GM20000 (cell line): ENCODE results near the gene SYNPO.

ENCODE experiments used
- DNase-seq: peaks from one replicate; pipeline ENCODE4 v3.0.0; 2012; ENCODE audit warnings: low spot score
- CTCF ChIP-seq: IDR thresholded peaks from 2 replicates; pipeline ENCODE4 v1.5.1; 2012; ENCODE audit warnings: mild to moderate bottlenecking, control low read depth; ENCODE audit errors: extremely low read depth, missing control alignments

SYNPO gene

DNA sequence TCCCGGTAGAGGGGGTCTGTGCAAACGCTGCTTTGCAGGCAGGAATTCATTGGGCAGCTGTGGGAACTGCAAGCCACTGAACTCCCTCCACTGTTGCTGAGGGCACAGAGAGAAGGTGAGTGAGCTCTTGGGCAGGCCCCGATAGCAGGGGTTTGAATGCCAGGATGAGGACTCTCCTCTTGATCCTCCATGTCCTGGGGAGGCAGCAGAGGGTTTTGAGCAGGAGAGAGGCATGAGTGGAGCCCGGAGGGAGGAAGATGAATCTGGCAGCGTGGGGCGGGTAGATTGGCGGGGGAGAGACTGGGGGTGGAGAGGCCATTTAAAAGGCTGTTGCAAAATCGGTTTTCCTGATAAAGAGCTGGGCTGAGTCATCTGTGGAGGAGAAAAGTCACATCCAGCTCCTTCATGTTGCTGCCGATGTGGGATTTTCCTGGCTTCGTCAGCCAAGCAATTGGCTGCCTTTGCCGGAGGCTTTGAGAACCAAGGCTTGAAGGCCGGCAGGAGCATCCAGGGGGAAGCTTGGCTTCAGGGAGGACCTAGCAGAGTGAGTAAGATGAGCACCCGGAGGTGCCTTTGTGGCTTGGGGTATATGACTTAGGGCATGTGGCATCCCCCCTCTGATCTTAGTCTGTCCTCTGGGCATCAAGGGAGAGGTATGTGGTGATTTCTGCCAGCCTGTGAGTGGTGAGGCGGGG is at the start of gene SYNPO:
SYNPO (plus strand) TSS at position 350 of the 695 bp plus-strand sequence. CDS start 7,616 bp downstream, outside the sequence.
- no peak for DNase-seq
- no peak for TF ChIP-seq CTCF

DNA sequence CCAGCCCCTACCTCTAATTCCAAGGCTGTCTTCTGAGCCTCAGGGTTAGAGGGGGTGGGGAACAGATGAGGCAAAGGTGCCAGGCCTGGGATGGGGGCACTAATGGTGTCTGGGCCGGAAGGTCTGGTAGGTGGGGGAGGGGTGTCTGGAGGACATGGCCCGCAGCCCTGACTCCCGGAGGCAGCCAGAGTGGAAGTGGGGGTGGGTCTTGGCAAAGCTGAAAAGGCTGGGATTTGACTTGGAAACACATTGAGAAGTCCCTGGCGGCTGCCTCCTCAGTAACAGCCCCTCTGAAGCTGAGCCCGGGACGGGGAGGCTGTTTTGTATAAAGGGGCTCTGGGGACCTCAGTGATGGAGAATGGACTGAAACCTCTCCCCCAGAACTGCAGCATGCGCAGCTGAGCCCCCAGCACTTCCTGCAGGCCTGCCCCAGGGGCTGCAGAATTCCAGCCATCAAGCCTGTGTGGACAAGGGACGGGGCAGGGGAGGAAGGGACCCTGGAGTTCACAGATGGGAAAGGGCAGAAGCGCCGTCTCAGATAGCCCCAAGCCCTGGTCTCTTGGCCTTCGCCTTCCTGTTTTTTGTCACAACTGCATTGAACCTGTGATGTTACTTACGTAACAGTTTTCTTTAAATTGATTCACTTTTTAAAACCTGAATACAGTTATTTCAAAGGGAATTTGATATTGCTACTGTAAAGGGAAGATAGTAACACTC is 49.3 kb upstream of the SYNPO start:
- no peak for TF ChIP-seq CTCF
- no peak for DNase-seq

DNA sequence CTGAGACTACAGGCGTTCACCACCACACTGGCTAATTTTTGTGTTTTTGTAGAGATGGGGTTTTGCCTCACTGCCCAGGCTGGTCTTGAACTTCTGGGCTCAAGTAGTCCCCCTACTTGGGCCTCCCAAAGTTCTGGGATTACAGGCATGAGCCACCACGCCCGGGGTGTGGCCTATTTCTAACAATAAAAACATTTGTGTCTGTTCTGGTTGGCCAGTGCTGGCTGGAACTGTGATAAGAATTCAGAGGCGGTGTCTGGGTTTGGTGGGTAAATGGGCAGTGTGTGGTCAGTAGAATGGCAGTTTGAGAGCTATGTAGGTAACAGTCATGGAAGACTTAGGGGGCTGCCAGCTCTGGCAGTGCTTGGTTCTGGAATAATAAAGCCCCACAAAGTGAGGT is 46.9 kb upstream of the SYNPO start:
- no peak for DNase-seq
- no peak for TF ChIP-seq CTCF

DNA sequence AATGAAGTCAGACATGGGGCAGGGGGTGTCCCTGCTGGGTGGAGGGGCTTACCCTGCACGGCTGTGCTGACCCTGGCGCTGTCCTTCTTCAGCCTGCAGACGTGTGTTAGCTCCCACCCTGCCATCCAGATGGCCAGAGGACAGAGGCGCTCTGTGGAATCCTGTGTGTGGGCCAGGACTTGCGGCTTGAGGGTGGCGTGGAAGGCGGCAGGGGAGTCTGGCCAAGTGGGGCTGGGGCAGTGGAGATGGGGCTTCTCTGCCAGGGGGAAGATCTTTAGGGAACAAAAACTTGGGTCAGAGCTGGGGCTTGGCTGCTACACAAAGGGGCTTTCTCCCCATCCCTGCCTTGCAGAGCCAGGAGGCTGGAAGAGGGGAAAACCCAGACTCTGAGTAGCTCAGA is 46.5 kb upstream of the SYNPO start:
- no peak for DNase-seq
- no peak for TF ChIP-seq CTCF

DNA sequence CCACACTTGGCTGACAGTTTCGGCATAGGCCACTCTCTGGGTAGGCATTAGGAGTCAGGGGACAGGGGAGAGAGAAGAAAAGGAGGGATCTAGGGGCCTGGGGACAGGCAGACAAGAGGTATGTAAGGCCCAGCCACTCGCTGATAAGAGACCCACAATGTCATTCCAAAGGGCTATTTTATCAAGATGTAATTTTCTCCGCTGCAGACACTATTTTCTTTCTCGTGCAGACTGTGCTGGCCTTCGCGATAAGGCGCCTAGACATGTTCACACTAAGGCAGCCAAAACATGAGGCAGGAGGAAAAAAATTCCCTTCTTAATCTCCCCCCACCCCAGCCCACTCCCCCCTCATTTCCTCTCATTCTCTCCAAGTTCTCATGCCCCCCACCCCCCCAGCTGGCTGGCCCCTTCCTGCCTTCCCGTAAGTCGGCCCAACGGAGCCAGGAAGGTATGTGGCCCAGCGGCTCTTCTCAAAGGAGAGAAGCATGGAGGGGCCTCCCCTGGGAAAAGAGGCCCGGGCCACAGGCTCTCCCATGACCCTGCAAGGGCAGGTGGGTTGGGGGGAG is 44.9 kb upstream of the SYNPO start:
- no peak for TF ChIP-seq CTCF
- DNase-seq: no peak

- TF ChIP-seq CTCF: no peak
- no peak for DNase-seq
Measured at GRCh38 chr5:150596313-150596712, 44.1 kb upstream of the SYNPO start.

GRCh38 chr5:150596826-150597225 is 43.6 kb upstream of the SYNPO start:
- DNase-seq: no peak
- no peak for TF ChIP-seq CTCF
